Adrenal gland (tissue), 5 donors: Measurements from ENCODE around the gene SYNPO.

Experiments
- POLR2A ChIP-seq, 2 donors: fragments of 450-650 bp; IDR thresholded peaks; one replicate each; pipeline ENCODE4 v1.6.1; 2017; ENCODE audit warnings: antibody characterized with exemption in 2 of 2, mild to moderate bottlenecking in 2 of 2, moderate library complexity in 1 of 2
- TF ChIP-seq, protein P1 (sequence below), 6 experiments: fragments of 450-650 bp in 4 of 6; fragments of 200-600 bp in 2 of 6; sonication (generic) in 1 of 6; IDR thresholded peaks; 1 replicate in 5 of 6; 2 replicates in 1 of 6; pipeline versions ENCODE4 v1.5.1 to v1.8.0; 2016 to 2021; ENCODE audit warnings: antibody characterized with exemption in 6 of 6, mild to moderate bottlenecking in 2 of 6, moderate library complexity in 1 of 6
- donor health status: DM: no; HTN: no; CAD: no.

DNA sequence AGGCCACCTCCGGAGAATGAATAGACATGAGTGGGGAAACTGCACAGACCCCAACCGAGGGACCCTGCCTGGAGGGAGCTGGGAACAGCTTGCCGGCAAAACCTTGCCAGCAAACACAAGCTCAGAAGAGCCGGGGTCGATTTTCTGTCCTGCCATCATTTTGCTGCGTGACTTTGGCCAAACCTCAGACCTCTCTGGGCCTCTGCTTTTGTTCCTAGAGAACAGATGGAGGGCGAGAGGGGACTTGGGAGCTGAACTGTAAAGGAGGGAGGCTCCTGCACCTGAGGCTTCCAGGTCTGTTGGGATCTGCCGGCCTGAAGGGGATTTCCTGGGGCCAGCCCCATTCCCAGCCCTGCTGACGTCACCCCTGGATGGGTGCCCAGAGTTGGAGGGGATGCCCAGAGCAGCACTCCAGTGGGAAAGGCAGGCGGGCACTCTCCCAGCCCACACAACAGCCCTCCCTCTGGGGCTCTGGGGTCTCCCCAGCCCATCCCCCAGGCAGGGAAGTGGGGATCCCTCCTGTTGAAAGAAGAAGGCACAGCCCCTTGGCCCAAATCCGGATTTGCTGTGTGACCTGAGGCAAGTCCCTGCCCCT, 40.4 kb upstream of the SYNPO start:
- TF ChIP-seq, protein P1, sequence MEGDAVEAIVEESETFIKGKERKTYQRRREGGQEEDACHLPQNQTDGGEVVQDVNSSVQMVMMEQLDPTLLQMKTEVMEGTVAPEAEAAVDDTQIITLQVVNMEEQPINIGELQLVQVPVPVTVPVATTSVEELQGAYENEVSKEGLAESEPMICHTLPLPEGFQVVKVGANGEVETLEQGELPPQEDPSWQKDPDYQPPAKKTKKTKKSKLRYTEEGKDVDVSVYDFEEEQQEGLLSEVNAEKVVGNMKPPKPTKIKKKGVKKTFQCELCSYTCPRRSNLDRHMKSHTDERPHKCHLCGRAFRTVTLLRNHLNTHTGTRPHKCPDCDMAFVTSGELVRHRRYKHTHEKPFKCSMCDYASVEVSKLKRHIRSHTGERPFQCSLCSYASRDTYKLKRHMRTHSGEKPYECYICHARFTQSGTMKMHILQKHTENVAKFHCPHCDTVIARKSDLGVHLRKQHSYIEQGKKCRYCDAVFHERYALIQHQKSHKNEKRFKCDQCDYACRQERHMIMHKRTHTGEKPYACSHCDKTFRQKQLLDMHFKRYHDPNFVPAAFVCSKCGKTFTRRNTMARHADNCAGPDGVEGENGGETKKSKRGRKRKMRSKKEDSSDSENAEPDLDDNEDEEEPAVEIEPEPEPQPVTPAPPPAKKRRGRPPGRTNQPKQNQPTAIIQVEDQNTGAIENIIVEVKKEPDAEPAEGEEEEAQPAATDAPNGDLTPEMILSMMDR (IDR thresholded peaks at IDR 0.05): no peak
- TF ChIP-seq POLR2A (IDR thresholded peaks at IDR 0.05): no peak
